Measurements from ENCODE around the gene BCL2L12.
"Not testable (repeated sequence)": the region's sequence is repeated elsewhere in the genome, so short reads cannot be mapped to it uniquely, and the experiment has no call there.

BCL2L12 gene

DNA sequence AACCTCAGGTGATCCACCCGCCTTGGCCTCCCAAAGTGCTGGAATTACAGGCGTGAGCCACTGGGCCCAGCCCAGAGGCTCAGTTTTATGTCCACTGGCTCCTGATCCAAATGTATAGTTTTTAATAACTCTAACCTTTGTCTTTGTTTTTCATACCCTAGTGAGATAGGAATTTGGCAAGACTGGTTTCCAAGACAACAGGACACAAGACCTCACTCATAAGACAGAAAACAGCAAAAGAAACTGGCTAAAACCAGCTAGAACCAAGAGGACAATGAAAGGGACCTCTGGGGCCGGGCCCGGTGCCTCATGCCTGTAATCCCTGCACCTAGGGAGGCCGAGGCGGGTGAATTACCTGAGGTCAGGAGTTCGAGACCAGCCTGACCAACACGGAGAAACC, 52.8 kb downstream of the BCL2L12 start:
- H3K4me2 ChIP-seq (ENCODE audit: low read length): peak overlapping the region; percentile 68
- no peaks in the 10 kb centered on the region for H4K20me1 ChIP-seq (ENCODE audit: control insufficient read depth, insufficient read depth, low read depth, low read length)
- no peak for TF ChIP-seq CTCF (IDR thresholded peaks at IDR 0.05; ENCODE audit: low read depth, low read length, poor library complexity, severe bottlenecking)
- TF ChIP-seq EZH2phosphoT487 (IDR thresholded peaks at IDR 0.05; ENCODE audit: borderline replicate concordance, low read length): no peak
- no peaks in the 10 kb centered on the region for H3K9me2 ChIP-seq (replicated peaks; ENCODE audit: control insufficient read depth, low read length)
- no peaks in the 10 kb centered on the region for H3K27me3 ChIP-seq (ENCODE audit: control insufficient read depth, low read length)
- peaks cover 5% of the 10 kb centered on the region; the same call in 1 of the 2 replicates for H3K9me3 ChIP-seq (ENCODE audit: control insufficient read depth, insufficient read depth, low read length)
- H3K4me3 ChIP-seq (ENCODE audit: low read length): no peak overlapping the region; the same call in 1 of the 2 replicates
- H3K79me2 ChIP-seq (ENCODE audit: control insufficient read depth, low read length): no peaks in the 10 kb centered on the region
- H3K27ac ChIP-seq (ENCODE audit: low read depth, low read length): no peak overlapping the region
- H3F3A ChIP-seq (ENCODE audit: control insufficient read depth, insufficient read depth): no peaks in the 10 kb centered on the region
- H3K4me1 ChIP-seq (ENCODE audit: control insufficient read depth, low read length): peaks cover 11% of the 10 kb centered on the region
- no peaks in the 10 kb centered on the region for H3K36me3 ChIP-seq (ENCODE audit: control insufficient read depth, low read length)

- H3K79me2 ChIP-seq (ENCODE audit: control insufficient read depth, low read length): no peaks in the 10 kb centered on the region
- no peaks in the 10 kb centered on the region for H3K36me3 ChIP-seq (ENCODE audit: control insufficient read depth, low read length)
- no peaks in the 10 kb centered on the region for H4K20me1 ChIP-seq (ENCODE audit: control insufficient read depth, insufficient read depth, low read depth, low read length)
- H3K4me3 ChIP-seq (ENCODE audit: low read length): no peak overlapping the region
- H3F3A ChIP-seq (ENCODE audit: control insufficient read depth, insufficient read depth): no peaks in the 10 kb centered on the region
- no peak overlapping the region for H3K27ac ChIP-seq (ENCODE audit: low read depth, low read length)
- H3K4me1 ChIP-seq (ENCODE audit: control insufficient read depth, low read length): peaks cover 11% of the 10 kb centered on the region
- no peaks in the 10 kb centered on the region for H3K9me2 ChIP-seq (replicated peaks; ENCODE audit: control insufficient read depth, low read length)
- H3K9me3 ChIP-seq (ENCODE audit: control insufficient read depth, insufficient read depth, low read length): peaks cover 5% of the 10 kb centered on the region; the same call in 1 of the 2 replicates
- H3K4me2 ChIP-seq (ENCODE audit: low read length): no peak overlapping the region
- TF ChIP-seq EZH2phosphoT487 (IDR thresholded peaks at IDR 0.05; ENCODE audit: borderline replicate concordance, low read length): no peak
- no peaks in the 10 kb centered on the region for H3K27me3 ChIP-seq (ENCODE audit: control insufficient read depth, low read length)
Measured at GRCh38 chr19:49718991-49719390, 53.3 kb downstream of the BCL2L12 start.

DNA sequence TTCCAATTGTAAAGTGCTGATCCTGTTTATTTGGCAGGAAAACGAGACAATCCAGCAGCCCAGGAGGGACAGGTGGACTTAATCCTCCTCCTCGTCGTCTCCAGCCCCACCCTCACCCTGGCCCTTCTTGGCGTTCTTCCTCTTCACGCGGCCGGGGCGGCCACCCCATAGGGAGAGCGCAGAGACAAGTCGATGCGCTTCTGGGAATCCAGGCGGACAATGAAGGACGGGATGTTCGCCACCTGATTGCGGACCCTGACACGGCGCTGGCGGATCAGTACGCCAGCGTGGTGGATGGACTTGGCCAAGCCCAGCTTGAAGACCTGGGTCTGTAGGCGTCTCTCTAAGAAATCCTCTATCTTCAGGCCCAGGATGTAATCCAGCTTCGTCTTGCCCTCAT, 53.7 kb downstream of the BCL2L12 start:
- not testable (repeated sequence) for H3K4me3 ChIP-seq (ENCODE audit: low read length); H3K36me3 ChIP-seq (ENCODE audit: control insufficient read depth, low read length); H3K9me2 ChIP-seq (replicated peaks; ENCODE audit: control insufficient read depth, low read length); H3F3A ChIP-seq (ENCODE audit: control insufficient read depth, insufficient read depth); H3K4me2 ChIP-seq (ENCODE audit: low read length); H3K9me3 ChIP-seq (ENCODE audit: control insufficient read depth, insufficient read depth, low read length); H3K27me3 ChIP-seq (ENCODE audit: control insufficient read depth, low read length); H3K27ac ChIP-seq (ENCODE audit: low read depth, low read length); H3K79me2 ChIP-seq (ENCODE audit: control insufficient read depth, low read length); H4K20me1 ChIP-seq (ENCODE audit: control insufficient read depth, insufficient read depth, low read depth, low read length)
- peaks cover 11% of the 10 kb centered on the region for H3K4me1 ChIP-seq (ENCODE audit: control insufficient read depth, low read length)
